Measurements from ENCODE around the gene ASS1. TPM values are rescaled to one million over a fixed set of nuclear protein-coding genes. Genes with fewer than 3 reads are reported as not detected.

Gene ASS1
- polyA plus RNA-seq, 4 donors = 295 to 962 (median 408) TPM

GRCh38 chr9:130443456-130443801, 1.3 kb upstream of the ASS1 start:
- DNase-seq (no peak), FAIRE-seq (no peak)
- Histone ChIP-seq H3K4me3 (ENCODE audit: low read depth in 1 of 3, low read length in 3 of 3) (no peak overlapping the region), H3K36me3 (ENCODE audit: control insufficient read depth in 3 of 3, insufficient read depth in 2 of 3, low read depth in 1 of 3, low read length in 3 of 3) (peaks cover 0 to 24% (median 0%) of the 10 kb centered on the region in 3 donors), H3K4me1 (ENCODE audit: control insufficient read depth in 3 of 3, insufficient read depth in 2 of 3, low read depth in 1 of 3, low read length in 2 of 3) (peaks cover 0 to 35% (median 7%) of the 10 kb centered on the region in 3 donors), H3K27me3 (ENCODE audit: control insufficient read depth in 3 of 3, insufficient read depth in 3 of 3, low read length in 3 of 3) (no peaks in the 10 kb centered on the region), H3K27ac (ENCODE audit: low read depth in 1 of 3, low read length in 2 of 3) (no peak overlapping the region), H3K9me3 (ENCODE audit: control insufficient read depth in 2 of 2, insufficient read depth in 1 of 2, low read depth in 1 of 2, low read length in 1 of 2) (peaks cover 0 to 11% of the 10 kb centered on the region in 2 donors)
- 69 to 82% (median 78%) methylated on average over 6 of the region's 6 CpGs for WGBS, 3 donors

GRCh38 chr9:130443840-130444492, 795 bp upstream of the ASS1 start:
- H3K36me3 ChIP-seq (ENCODE audit: control insufficient read depth in 3 of 3, insufficient read depth in 2 of 3, low read depth in 1 of 3, low read length in 3 of 3) = peaks cover 0 to 29% (median 0%) of the 10 kb centered on the region in 3 donors
- DNase-seq (peak in 1 of 2 donors; percentile 38), FAIRE-seq (no peak)
- H3K4me1 ChIP-seq (ENCODE audit: control insufficient read depth in 3 of 3, insufficient read depth in 2 of 3, low read depth in 1 of 3, low read length in 2 of 3) = peaks cover 0 to 40% (median 7%) of the 10 kb centered on the region in 3 donors
- H3K4me3 ChIP-seq (ENCODE audit: low read depth in 1 of 3, low read length in 3 of 3) = peak overlapping the region in 2 of 3 donors; percentile 27 to 54
- H3K27ac ChIP-seq (ENCODE audit: low read depth in 1 of 3, low read length in 2 of 3) = no peak overlapping the region
- 41 to 44% (median 41%) methylated on average over 14 of the region's 14 CpGs for WGBS, 3 donors
- peaks cover 0 to 11% of the 10 kb centered on the region in 2 donors for H3K9me3 ChIP-seq (ENCODE audit: control insufficient read depth in 2 of 2, insufficient read depth in 1 of 2, low read depth in 1 of 2, low read length in 1 of 2)
- H3K27me3 ChIP-seq (ENCODE audit: control insufficient read depth in 3 of 3, insufficient read depth in 3 of 3, low read length in 3 of 3) = no peaks in the 10 kb centered on the region

GRCh38 chr9:130445268-130445983, 665 bp downstream of the ASS1 start:
- DNase-seq (peak; percentile 79 to 87), FAIRE-seq (no peak)
- WGBS, 3 donors = 5 to 12% (median 9%) methylated on average over 26 to 30 of the region's 30 CpGs
- H3K9me3 ChIP-seq (ENCODE audit: control insufficient read depth in 2 of 2, insufficient read depth in 1 of 2, low read depth in 1 of 2, low read length in 1 of 2) = peaks cover 0 to 11% of the 10 kb centered on the region in 2 donors
- peak overlapping the region; percentile 62 to 96 (median 69) for H3K27ac ChIP-seq (ENCODE audit: low read depth in 1 of 3, low read length in 2 of 3)
- peak overlapping the region; percentile 46 to 92 (median 54) for H3K4me3 ChIP-seq (ENCODE audit: low read depth in 1 of 3, low read length in 3 of 3)
- peaks cover 3 to 54% (median 7%) of the 10 kb centered on the region in 3 donors for H3K4me1 ChIP-seq (ENCODE audit: control insufficient read depth in 3 of 3, insufficient read depth in 2 of 3, low read depth in 1 of 3, low read length in 2 of 3)
- H3K27me3 ChIP-seq (ENCODE audit: control insufficient read depth in 3 of 3, insufficient read depth in 3 of 3, low read length in 3 of 3) = no peaks in the 10 kb centered on the region
- H3K36me3 ChIP-seq (ENCODE audit: control insufficient read depth in 3 of 3, insufficient read depth in 2 of 3, low read depth in 1 of 3, low read length in 3 of 3) = peaks cover 0 to 43% (median 0%) of the 10 kb centered on the region in 3 donors

- DNase-seq = no peak
- WGBS, 3 donors = 47 to 61% (median 59%) methylated on average over 11 to 16 of the region's 16 CpGs
- Histone ChIP-seq H3K4me1 (ENCODE audit: control insufficient read depth in 3 of 3, insufficient read depth in 2 of 3, low read depth in 1 of 3, low read length in 2 of 3) (peaks cover 7 to 63% (median 12%) of the 10 kb centered on the region in 3 donors), H3K4me3 (ENCODE audit: low read depth in 1 of 3, low read length in 3 of 3) (peak overlapping the region in 2 of 3 donors; percentile 54 to 92), H3K36me3 (ENCODE audit: control insufficient read depth in 3 of 3, insufficient read depth in 2 of 3, low read depth in 1 of 3, low read length in 3 of 3) (peaks cover 0 to 50% (median 0%) of the 10 kb centered on the region in 3 donors), H3K9me3 (ENCODE audit: control insufficient read depth in 2 of 2, insufficient read depth in 1 of 2, low read depth in 1 of 2, low read length in 1 of 2) (peaks cover 0 to 6% of the 10 kb centered on the region in 2 donors), H3K27me3 (ENCODE audit: control insufficient read depth in 3 of 3, insufficient read depth in 3 of 3, low read length in 3 of 3) (no peaks in the 10 kb centered on the region), H3K27ac (ENCODE audit: low read depth in 1 of 3, low read length in 2 of 3) (peak overlapping the region in 2 of 3 donors; percentile 19 to 96)
- FAIRE-seq = no peak
These were observed 1.5 kb downstream of the ASS1 start for GRCh38 chr9:130446101-130446861.

GRCh38 chr9:130447193-130447816, 2.5 kb downstream of the ASS1 start:
- peak overlapping the region in 1 of 3 donors; percentile 92 for H3K4me3 ChIP-seq (ENCODE audit: low read depth in 1 of 3, low read length in 3 of 3)
- H3K36me3 ChIP-seq (ENCODE audit: control insufficient read depth in 3 of 3, insufficient read depth in 2 of 3, low read depth in 1 of 3, low read length in 3 of 3) = peaks cover 0 to 60% (median 0%) of the 10 kb centered on the region in 3 donors
- 81 to 85% (median 83%) methylated on average over 12 of the region's 12 CpGs for WGBS, 3 donors
- peak overlapping the region in 2 of 3 donors; percentile 34 to 96 for H3K27ac ChIP-seq (ENCODE audit: low read depth in 1 of 3, low read length in 2 of 3)
- no peaks in the 10 kb centered on the region for H3K27me3 ChIP-seq (ENCODE audit: control insufficient read depth in 3 of 3, insufficient read depth in 3 of 3, low read length in 3 of 3)
- no peak for DNase-seq
- H3K9me3 ChIP-seq (ENCODE audit: control insufficient read depth in 2 of 2, insufficient read depth in 1 of 2, low read depth in 1 of 2, low read length in 1 of 2) = peaks cover 0 to under 1% of the 10 kb centered on the region in 2 donors
- peaks cover 9 to 73% (median 12%) of the 10 kb centered on the region in 3 donors for H3K4me1 ChIP-seq (ENCODE audit: control insufficient read depth in 3 of 3, insufficient read depth in 2 of 3, low read depth in 1 of 3, low read length in 2 of 3)
- no peak for FAIRE-seq

- 53 to 59% (median 58%) methylated on average over 12 of the region's 12 CpGs for WGBS, 3 donors
- H3K9me3 ChIP-seq (ENCODE audit: control insufficient read depth in 2 of 2, insufficient read depth in 1 of 2, low read depth in 1 of 2, low read length in 1 of 2) = no peaks in the 10 kb centered on the region
- H3K4me1 ChIP-seq (ENCODE audit: control insufficient read depth in 3 of 3, insufficient read depth in 2 of 3, low read depth in 1 of 3, low read length in 2 of 3) = peaks cover 9 to 81% (median 12%) of the 10 kb centered on the region in 3 donors
- H3K36me3 ChIP-seq (ENCODE audit: control insufficient read depth in 3 of 3, insufficient read depth in 2 of 3, low read depth in 1 of 3, low read length in 3 of 3) = peaks cover 0 to 68% (median 0%) of the 10 kb centered on the region in 3 donors
- H3K27ac ChIP-seq (ENCODE audit: low read depth in 1 of 3, low read length in 2 of 3) = no peak overlapping the region
- DNase-seq (no peak), FAIRE-seq (no peak)
- H3K4me3 ChIP-seq (ENCODE audit: low read depth in 1 of 3, low read length in 3 of 3) = no peak overlapping the region
- H3K27me3 ChIP-seq (ENCODE audit: control insufficient read depth in 3 of 3, insufficient read depth in 3 of 3, low read length in 3 of 3) = no peaks in the 10 kb centered on the region
These were observed 3.4 kb downstream of the ASS1 start for GRCh38 chr9:130448035-130448624.

- Histone ChIP-seq H3K27ac (ENCODE audit: low read depth in 1 of 3, low read length in 2 of 3) (peak overlapping the region in 1 of 3 donors; percentile 93), H3K4me1 (ENCODE audit: control insufficient read depth in 3 of 3, insufficient read depth in 2 of 3, low read depth in 1 of 3, low read length in 2 of 3) (peaks cover 11 to 90% (median 12%) of the 10 kb centered on the region in 3 donors), H3K27me3 (ENCODE audit: control insufficient read depth in 3 of 3, insufficient read depth in 3 of 3, low read length in 3 of 3) (no peaks in the 10 kb centered on the region), H3K4me3 (ENCODE audit: low read depth in 1 of 3, low read length in 3 of 3) (no peak overlapping the region), H3K36me3 (ENCODE audit: control insufficient read depth in 3 of 3, insufficient read depth in 2 of 3, low read depth in 1 of 3, low read length in 3 of 3) (peaks cover 0 to 76% (median 0%) of the 10 kb centered on the region in 3 donors), H3K9me3 (ENCODE audit: control insufficient read depth in 2 of 2, insufficient read depth in 1 of 2, low read depth in 1 of 2, low read length in 1 of 2) (no peaks in the 10 kb centered on the region)
- FAIRE-seq (no peak), DNase-seq (no peak)
- 85 to 91% (median 86%) methylated on average over 10 of the region's 10 CpGs for WGBS, 3 donors
These were observed 4.2 kb downstream of the ASS1 start for GRCh38 chr9:130448771-130449603.

Measured in small intestine (tissue), 7 donors.